Fibroblast of villous mesenchyme (primary cell): ENCODE results near the gene CACNA1C. TPM values are rescaled to one million over a fixed set of nuclear protein-coding genes. Genes with fewer than 3 reads are reported as not detected.

Source experiments
- DNase-seq: peaks from one replicate; pipeline ENCODE4 v3.0.0-alpha.2; 2010; ENCODE audit warnings: low read depth
- H3K4me3 ChIP-seq: 2 replicates; pipeline ENCODE4 v1.5.1; 2011; ENCODE audit warnings: low read depth, mild to moderate bottlenecking, low read length
- total RNA-seq: library from RNA; depleted of rRNA; stranded (reverse); fragments of >200 nt; gene quantifications from 2 replicates; pipeline ENCODE4 v1.2.3, GENCODE V29; 2012
- TF ChIP-seq, protein P1 (sequence below): IDR thresholded peaks from 2 replicates; pipeline ENCODE4 v1.5.1; 2012; ENCODE audit warnings: low read depth, mild to moderate bottlenecking, low read length; ENCODE audit not compliant: insufficient read depth

CACNA1C gene
- total RNA-seq, 1 donor = 11.7 TPM

DNA sequence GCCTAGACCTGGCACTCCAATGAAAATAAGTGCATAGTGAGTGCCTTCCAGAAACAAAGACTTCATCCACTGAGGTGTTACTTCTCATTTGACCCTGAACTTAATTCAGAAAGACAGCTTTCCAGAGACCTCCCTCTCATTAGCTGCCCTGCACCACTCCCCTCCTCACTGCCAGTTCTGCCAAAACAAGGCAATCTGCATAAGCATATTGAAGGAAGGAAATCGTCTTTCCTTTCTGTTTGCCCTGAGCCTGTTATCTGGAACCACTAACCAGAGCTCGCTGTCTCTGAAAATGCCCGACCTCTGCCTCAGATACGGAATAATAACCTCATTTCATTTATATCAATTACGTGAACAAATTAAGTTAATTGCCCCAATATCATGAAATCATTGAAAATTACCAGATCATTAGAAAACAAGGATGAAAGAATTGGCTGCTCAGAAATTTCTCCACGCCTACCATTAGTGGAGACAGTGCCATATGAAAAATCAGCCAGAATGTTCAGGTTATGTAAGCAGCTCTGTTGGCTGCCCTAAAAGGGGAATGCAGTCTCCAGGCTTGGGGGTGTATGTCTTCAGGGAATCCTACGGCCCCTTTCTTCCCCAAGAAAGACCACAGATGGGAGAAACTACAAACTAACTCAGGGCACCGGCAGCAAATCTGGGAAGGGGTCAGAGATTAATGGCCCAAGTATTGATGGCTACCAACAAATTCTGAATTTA lies 592.1 kb downstream of the CACNA1C start:
- no peak for DNase-seq
- H3K4me3 ChIP-seq = no peak overlapping the region
- TF ChIP-seq, protein P1, sequence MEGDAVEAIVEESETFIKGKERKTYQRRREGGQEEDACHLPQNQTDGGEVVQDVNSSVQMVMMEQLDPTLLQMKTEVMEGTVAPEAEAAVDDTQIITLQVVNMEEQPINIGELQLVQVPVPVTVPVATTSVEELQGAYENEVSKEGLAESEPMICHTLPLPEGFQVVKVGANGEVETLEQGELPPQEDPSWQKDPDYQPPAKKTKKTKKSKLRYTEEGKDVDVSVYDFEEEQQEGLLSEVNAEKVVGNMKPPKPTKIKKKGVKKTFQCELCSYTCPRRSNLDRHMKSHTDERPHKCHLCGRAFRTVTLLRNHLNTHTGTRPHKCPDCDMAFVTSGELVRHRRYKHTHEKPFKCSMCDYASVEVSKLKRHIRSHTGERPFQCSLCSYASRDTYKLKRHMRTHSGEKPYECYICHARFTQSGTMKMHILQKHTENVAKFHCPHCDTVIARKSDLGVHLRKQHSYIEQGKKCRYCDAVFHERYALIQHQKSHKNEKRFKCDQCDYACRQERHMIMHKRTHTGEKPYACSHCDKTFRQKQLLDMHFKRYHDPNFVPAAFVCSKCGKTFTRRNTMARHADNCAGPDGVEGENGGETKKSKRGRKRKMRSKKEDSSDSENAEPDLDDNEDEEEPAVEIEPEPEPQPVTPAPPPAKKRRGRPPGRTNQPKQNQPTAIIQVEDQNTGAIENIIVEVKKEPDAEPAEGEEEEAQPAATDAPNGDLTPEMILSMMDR = no peak

DNA sequence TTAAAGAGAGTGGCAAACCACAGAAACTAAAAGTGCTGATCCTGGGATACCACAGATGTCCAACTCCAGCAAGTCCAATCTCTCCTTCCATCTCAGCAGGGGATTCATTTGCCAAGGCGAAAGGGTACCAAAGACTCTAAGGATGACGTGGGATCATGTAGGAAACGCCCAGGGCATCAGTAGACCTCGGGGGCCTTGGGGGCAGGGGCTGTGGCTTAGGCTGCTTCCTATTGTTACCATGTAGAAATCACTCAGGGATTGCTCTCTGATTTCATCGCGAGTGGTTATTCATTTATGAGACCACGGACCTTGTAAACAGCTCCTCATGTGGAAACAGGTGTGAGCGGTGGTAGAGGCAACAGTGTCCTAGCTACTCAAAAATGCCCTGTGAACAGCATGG lies 592.7 kb downstream of the CACNA1C start:
- no peak overlapping the region for H3K4me3 ChIP-seq
- TF ChIP-seq, protein P1 = no peak
- DNase-seq = no peak

DNA sequence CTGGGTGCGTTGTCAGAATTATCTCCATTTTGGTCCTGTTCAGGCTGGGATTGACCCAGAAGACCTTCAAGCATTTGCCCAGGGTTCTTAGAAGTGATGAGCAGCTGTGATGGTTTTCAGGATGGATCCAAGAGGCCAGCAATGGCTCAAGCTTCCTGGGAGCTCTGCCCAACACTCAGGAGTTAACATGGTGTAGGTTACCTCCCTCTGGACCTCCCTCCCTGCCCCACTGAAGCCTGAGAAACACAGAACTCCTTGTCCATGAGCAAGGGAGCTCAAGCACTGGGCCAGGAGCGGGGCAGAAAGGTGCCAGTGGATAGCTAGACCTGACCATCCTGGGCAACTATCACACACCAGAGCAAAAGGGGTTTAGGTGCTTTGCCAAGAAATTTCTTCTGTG lies 593.6 kb downstream of the CACNA1C start:
- H3K4me3 ChIP-seq = no peak overlapping the region
- TF ChIP-seq, protein P1 = no peak
- no peak for DNase-seq

GRCh38 chr12:2647186-2647585 lies 594.4 kb downstream of the CACNA1C start:
- DNase-seq = no peak
- TF ChIP-seq, protein P1 = no peak
- H3K4me3 ChIP-seq = no peak overlapping the region

DNA sequence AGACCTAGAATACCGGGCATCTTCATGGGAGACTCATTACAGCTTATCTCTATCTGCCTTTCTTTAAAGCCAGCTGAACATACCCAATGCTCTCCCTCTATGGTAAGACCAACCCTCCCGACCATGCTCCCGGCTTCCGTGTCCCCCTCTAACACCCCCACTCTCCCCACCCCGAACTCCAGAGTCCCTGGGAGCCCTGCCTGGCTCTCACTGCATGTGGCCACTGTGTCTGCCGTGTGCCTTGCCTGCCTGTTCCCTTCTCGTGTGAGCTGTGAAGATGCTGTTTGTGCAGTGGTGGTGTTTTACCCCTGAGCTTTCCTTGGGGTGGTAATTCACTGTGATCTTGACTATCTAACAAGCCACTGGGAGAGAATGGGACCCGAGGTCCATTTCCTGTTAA lies 595.6 kb downstream of the CACNA1C start:
- DNase-seq = no peak
- TF ChIP-seq, protein P1 = no peak
- H3K4me3 ChIP-seq = no peak overlapping the region

GRCh38 chr12:2649201-2650030 lies 596.6 kb downstream of the CACNA1C start:
- no peak overlapping the region for H3K4me3 ChIP-seq
- TF ChIP-seq, protein P1 = no peak
- DNase-seq = no peak
